Esophagus muscularis mucosa (tissue), 3 donors: Measurements from ENCODE around the gene CNGB1.

Experiments used
- CTCF ChIP-seq, 3 experiments: fragments of 200-600 bp in 2 of 3; fragments of 450-650 bp in 1 of 3; sonication (generic) in 2 of 3; IDR thresholded peaks; one replicate each; pipeline ENCODE4 v1.5.1; 2017 to 2019; ENCODE audit warnings: antibody characterized with exemption in 3 of 3, mild to moderate bottlenecking in 2 of 3, moderate library complexity in 1 of 3
- POLR2A ChIP-seq: fragments of 450-650 bp; IDR thresholded peaks from one replicate; pipeline ENCODE4 v1.6.1; 2017; ENCODE audit warnings: antibody characterized with exemption, moderate library complexity, mild to moderate bottlenecking, low read depth
- POLR2AphosphoS5 ChIP-seq, 2 donors: sonication (generic); formaldehyde crosslinking; IDR thresholded peaks; one replicate each; pipeline ENCODE4 v1.6.1; 2017; ENCODE audit warnings: antibody characterized with exemption in 2 of 2

- TF ChIP-seq CTCF (IDR thresholded peaks at IDR 0.05), result no peak
- TF ChIP-seq POLR2A, result no peak
- TF ChIP-seq POLR2AphosphoS5 (IDR thresholded peaks at IDR 0.05), result no peak
Measured at GRCh38 chr16:57884655-57885133, 86.2 kb downstream of the CNGB1 start.
